Measurements from ENCODE around the gene PNMA8A. TPM values are rescaled to one million over a fixed set of nuclear protein-coding genes. Genes with fewer than 3 reads are reported as not detected.
"Not testable (repeated sequence)": the region's sequence is repeated elsewhere in the genome, so short reads cannot be mapped to it uniquely, and the experiment has no call there.

Gene PNMA8A
- total RNA-seq, 4 donors from 2014 or later: 0.20 to 0.68 (median 0.64) TPM; not detected in 1

DNA sequence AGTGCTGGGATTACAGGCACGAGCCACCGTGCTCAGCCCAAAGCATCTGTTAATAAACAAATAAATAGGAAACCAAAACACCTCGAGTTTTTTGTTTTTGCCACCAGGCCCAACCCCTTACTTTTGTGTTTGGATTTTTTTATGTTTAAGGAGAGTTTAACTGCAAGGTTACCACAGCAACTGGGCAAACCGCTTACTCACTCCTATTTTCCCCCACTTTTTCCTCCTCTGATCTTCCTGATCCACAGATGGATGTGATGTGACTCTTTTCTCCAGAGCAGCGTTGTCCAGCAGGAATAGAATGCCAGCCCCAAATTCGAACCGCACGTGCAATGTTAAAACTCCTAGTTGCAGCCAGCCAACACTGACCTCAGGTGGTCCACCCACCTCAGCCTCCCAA, 26.4 kb upstream of the PNMA8A start:
- Histone ChIP-seq H3K4me3 (no peak overlapping the region), H3K36me3 (no peaks in the 10 kb centered on the region), H3K27me3 (peaks cover 39% of the 10 kb centered on the region), H3K9me3 (no peaks in the 10 kb centered on the region), H3K27ac (no peak overlapping the region), H3K4me1 (peaks cover 7 to 21% (median 14%) of the 10 kb centered on the region in 4 donors)
- WGBS, 2 donors (ENCODE audit: low coverage in 1 of 2): 80% methylated on average over 8 of the region's 8 CpGs; no CpG with 5 or more reads in 1 of the 2 donors
- TF ChIP-seq EP300 (IDR thresholded peaks at IDR 0.05; ENCODE audit: low read depth) (no peak), POLR2A (IDR thresholded peaks at IDR 0.05) (no peak), POLR2AphosphoS5 (IDR thresholded peaks at IDR 0.05) (no peak)
- TF ChIP-seq, protein P1, sequence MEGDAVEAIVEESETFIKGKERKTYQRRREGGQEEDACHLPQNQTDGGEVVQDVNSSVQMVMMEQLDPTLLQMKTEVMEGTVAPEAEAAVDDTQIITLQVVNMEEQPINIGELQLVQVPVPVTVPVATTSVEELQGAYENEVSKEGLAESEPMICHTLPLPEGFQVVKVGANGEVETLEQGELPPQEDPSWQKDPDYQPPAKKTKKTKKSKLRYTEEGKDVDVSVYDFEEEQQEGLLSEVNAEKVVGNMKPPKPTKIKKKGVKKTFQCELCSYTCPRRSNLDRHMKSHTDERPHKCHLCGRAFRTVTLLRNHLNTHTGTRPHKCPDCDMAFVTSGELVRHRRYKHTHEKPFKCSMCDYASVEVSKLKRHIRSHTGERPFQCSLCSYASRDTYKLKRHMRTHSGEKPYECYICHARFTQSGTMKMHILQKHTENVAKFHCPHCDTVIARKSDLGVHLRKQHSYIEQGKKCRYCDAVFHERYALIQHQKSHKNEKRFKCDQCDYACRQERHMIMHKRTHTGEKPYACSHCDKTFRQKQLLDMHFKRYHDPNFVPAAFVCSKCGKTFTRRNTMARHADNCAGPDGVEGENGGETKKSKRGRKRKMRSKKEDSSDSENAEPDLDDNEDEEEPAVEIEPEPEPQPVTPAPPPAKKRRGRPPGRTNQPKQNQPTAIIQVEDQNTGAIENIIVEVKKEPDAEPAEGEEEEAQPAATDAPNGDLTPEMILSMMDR (IDR thresholded peaks at IDR 0.05): no peak
- in situ Hi-C loops (cut with MboI; ENCODE audit: low pct_ligation_motif_present in 1 of 4, low pct_unique_long_range_greater_than_20kb in 1 of 4, low sequenced_read_pairs in 3 of 4): loop anchor here in 1 of 4 donors (25.0 kb wide), 1 partner anchor 210 kb away; the partner anchor contains the start of gene HIF3A
- intact Hi-C loops (cut with DNase I; ENCODE audit: low total_unique reads): no loop called here
- DNase-seq: no peak

DNA sequence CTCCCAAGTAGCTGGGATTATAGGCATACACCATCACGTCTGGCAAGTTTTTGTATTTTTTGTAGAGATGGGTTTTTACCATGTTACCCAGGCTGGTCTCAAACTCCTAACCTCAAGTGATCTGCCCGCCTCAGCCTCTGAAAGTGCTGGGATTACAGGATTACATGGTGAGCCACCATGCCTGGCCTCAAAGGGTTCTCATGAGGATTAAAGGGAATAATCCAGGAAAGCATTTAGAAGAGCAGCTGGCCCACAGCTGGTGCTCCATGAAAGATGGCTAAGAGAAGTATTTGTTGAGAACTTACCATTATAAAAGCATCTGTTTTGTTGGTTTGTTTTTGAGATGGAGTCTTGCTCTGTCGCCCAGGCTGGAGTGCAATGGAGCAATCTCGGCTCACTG, 25.5 kb upstream of the PNMA8A start:
- H3K4me3 ChIP-seq; H3K9me3 ChIP-seq; intact Hi-C loops (cut with DNase I; ENCODE audit: low total_unique reads); DNase-seq; H3K27ac ChIP-seq; H3K36me3 ChIP-seq: not testable (repeated sequence)
- Histone ChIP-seq H3K27me3 (peaks cover 47% of the 10 kb centered on the region), H3K4me1 (peaks cover 8 to 22% (median 15%) of the 10 kb centered on the region in 4 donors)
- in situ Hi-C loops (cut with MboI; ENCODE audit: low pct_ligation_motif_present in 1 of 4, low pct_unique_long_range_greater_than_20kb in 1 of 4, low sequenced_read_pairs in 3 of 4): loop anchor here in 1 of 4 donors (25.0 kb wide), 1 partner anchor 210 kb away; the partner anchor contains the start of gene HIF3A
- 80 to 100% methylated on average over 1 to 4 of the region's 4 CpGs for WGBS, 2 donors (ENCODE audit: low coverage in 1 of 2)

DNA sequence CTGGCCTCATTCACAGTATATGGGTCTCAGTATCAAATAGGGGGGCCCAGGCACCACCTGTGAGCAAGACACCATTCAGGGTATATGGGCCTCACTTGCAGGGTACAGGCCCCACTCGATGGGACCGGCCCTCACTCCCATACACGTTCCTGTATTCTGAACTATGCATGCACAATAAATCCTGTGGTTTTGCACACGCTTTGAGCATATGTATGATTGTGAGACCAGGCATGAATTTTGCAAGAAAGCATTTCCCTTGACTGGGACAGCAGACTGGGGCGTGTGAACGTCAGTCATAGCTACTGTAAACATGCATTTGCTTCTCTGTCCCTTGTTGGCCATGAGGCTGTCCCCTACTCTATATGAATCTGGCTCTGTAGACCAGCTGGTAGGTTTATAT, 24.9 kb upstream of the PNMA8A start:
- Histone ChIP-seq H3K27ac (no peak overlapping the region), H3K4me3 (no peak overlapping the region), H3K27me3 (peaks cover 53% of the 10 kb centered on the region), H3K9me3 (no peaks in the 10 kb centered on the region), H3K36me3 (no peaks in the 10 kb centered on the region), H3K4me1 (peaks cover 8 to 22% (median 15%) of the 10 kb centered on the region in 4 donors)
- TF ChIP-seq POLR2AphosphoS5 (IDR thresholded peaks at IDR 0.05) (no peak), POLR2A (IDR thresholded peaks at IDR 0.05) (no peak), EP300 (IDR thresholded peaks at IDR 0.05; ENCODE audit: low read depth) (no peak)
- TF ChIP-seq, protein P1 (IDR thresholded peaks at IDR 0.05): no peak
- in situ Hi-C loops (cut with MboI; ENCODE audit: low pct_ligation_motif_present in 1 of 4, low pct_unique_long_range_greater_than_20kb in 1 of 4, low sequenced_read_pairs in 3 of 4): loop anchor here in 1 of 4 donors (25.0 kb wide), 1 partner anchor 209 kb away; the partner anchor contains the start of gene HIF3A
- no peak for DNase-seq
- intact Hi-C loops (cut with DNase I; ENCODE audit: low total_unique reads): no loop called here
- 81 to 91% methylated on average over 4 to 6 of the region's 6 CpGs for WGBS, 2 donors (ENCODE audit: low coverage in 1 of 2)

DNA sequence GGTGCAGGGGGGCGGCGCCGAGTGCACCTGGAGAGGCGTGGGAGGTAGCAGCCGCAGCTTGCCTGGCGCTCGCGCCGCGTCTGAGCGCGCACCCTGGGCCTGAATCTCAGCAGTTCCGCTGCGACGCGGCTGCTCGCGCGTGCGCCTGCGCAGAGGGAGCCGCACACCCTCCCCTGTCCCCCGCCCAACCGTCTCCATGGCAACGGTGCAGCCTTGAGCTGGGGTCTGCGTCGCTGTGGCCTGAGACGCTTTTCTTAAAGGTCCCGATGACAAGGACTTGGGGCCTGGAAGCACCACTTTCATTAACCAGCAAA, 24.4 kb upstream of the PNMA8A start, which contains the start of gene PNMA8B:
TSS of gene PNMA8B (minus strand) at position 82 of the 314 bp plus-strand sequence. CDS start 402 bp downstream, outside the sequence.
- Histone ChIP-seq H3K27me3 (peaks cover 59% of the 10 kb centered on the region), H3K36me3 (no peaks in the 10 kb centered on the region), H3K4me3 (peak within 1 kb of the TSS in 2 of 4 donors; percentile 18 to 37), H3K27ac (no peak within 1 kb of the TSS), H3K9me3 (no peaks in the 10 kb centered on the region), H3K4me1 (peaks cover 8 to 22% (median 15%) of the 10 kb centered on the region in 4 donors)
- no peak for DNase-seq
- intact Hi-C loops (cut with DNase I; ENCODE audit: low total_unique reads): no loop called here
- in situ Hi-C loops (cut with MboI; ENCODE audit: low pct_ligation_motif_present in 1 of 4, low pct_unique_long_range_greater_than_20kb in 1 of 4, low sequenced_read_pairs in 3 of 4): loop anchor here in 1 of 4 donors (25.0 kb wide), 1 partner anchor 208 kb away; the partner anchor contains the start of gene HIF3A
- 14% methylated on average over 9 of the region's 29 CpGs; no CpG with 5 or more reads in 1 of the 2 donors for WGBS, 2 donors (ENCODE audit: low coverage in 1 of 2)
- TF ChIP-seq EP300 (IDR thresholded peaks at IDR 0.05; ENCODE audit: low read depth) (no peak), POLR2A (IDR thresholded peaks at IDR 0.05) (no peak), POLR2AphosphoS5 (IDR thresholded peaks at IDR 0.05) (no peak)

DNA sequence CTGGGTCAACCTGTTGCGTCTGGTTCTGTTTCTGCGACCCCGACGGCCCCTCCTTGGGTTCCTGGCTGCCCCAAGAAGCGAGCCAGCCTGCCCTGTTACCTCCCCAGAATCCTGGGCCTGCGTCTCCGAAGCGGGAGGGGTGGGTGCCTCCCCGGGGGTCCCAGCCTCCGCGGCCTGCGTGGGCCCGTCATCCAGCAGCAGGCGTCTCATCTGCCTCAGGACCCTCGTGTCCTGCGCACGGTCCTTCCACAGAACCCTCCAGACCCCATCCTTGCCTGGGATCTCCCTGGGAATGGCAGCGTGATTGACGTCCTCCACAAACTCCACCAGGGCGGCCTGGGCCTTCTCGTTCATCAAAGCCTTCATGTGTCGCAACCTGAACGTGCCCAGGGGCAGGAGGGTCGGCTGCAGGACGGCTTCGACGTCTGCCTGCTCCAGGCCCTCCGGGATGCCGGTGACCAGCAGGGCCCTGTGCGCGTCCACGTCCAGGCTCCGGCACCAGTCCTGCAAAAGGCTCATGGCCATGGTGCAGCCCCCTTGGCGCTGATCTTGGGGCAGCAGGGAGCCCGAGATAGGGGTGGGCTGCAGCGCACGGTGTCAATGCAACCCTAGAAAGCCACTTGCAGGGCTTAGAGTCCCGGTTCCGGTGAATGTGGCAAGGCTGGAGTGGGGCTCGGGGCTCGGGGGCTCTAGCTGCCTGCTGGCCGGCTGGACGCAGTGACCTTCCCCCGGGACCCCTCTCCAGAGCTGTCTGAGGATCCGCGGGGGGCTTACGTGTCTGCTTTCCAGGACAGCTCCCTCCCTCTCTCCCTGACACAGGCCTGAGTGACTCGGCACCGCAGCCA, 23.8 kb upstream of the PNMA8A start:
- intact Hi-C loops (cut with DNase I; ENCODE audit: low total_unique reads): no loop called here
- no peaks in the 10 kb centered on the region for H3K9me3 ChIP-seq

More for the DNA sequence above, 23.8 kb upstream of the PNMA8A start:
- Histone ChIP-seq H3K4me3 (peak overlapping the region in 2 of 4 donors; percentile 18 to 37), H3K4me1 (peaks cover 8 to 23% (median 15%) of the 10 kb centered on the region in 4 donors), H3K36me3 (no peaks in the 10 kb centered on the region), H3K27me3 (peaks cover 62% of the 10 kb centered on the region), H3K27ac (no peak overlapping the region)
- in situ Hi-C loops (cut with MboI; ENCODE audit: low pct_ligation_motif_present in 1 of 4, low pct_unique_long_range_greater_than_20kb in 1 of 4, low sequenced_read_pairs in 3 of 4): loop anchor here in 1 of 4 donors (25.0 kb wide), 1 partner anchor 208 kb away; the partner anchor contains the start of gene HIF3A
- 53% methylated on average over 46 of the region's 49 CpGs; no CpG with 5 or more reads in 1 of the 2 donors for WGBS, 2 donors (ENCODE audit: low coverage in 1 of 2)
- no peak for DNase-seq
- TF ChIP-seq POLR2A (IDR thresholded peaks at IDR 0.05): no peak
- TF ChIP-seq, protein P1 (IDR thresholded peaks at IDR 0.05): no peak
- TF ChIP-seq POLR2AphosphoS5 (IDR thresholded peaks at IDR 0.05): no peak
- no peak for TF ChIP-seq EP300 (IDR thresholded peaks at IDR 0.05; ENCODE audit: low read depth)

Measured in transverse colon (tissue), 4 donors.